Measurements from ENCODE around the gene EFHB. TPM values are rescaled to one million over a fixed set of nuclear protein-coding genes. Genes with fewer than 3 reads are reported as not detected.

Gene EFHB
- total RNA-seq, 6 experiments from 2014 or later, result 0.40 to 1.2 (median 0.59) TPM; not detected in 1

GRCh38 chr3:19948226-19948591, 14.2 kb upstream of the EFHB start:
- no peak for DNase-seq
- no peak for TF ChIP-seq CTCF (IDR thresholded peaks at IDR 0.05)
- peaks cover 42% of the 10 kb centered on the region for H3K4me1 Mint-ChIP-seq (ENCODE audit: low read depth)
- H3K27ac Mint-ChIP-seq, result peak overlapping the region; percentile 99
- peaks cover 14% of the 10 kb centered on the region for H3K36me3 Mint-ChIP-seq (ENCODE audit: low read depth)
- H3K9me3 Mint-ChIP-seq, result no peaks in the 10 kb centered on the region
- no peaks in the 10 kb centered on the region; the same call in none of the 2 replicates for H3K27me3 Mint-ChIP-seq (ENCODE audit: insufficient read depth)
- peak overlapping the region; percentile 98 for H3K4me3 Mint-ChIP-seq

GRCh38 chr3:19947549-19948225, 13.7 kb upstream of the EFHB start:
- Mint-ChIP-seq H3K27ac (peak overlapping the region; percentile 99), H3K4me1 (ENCODE audit: low read depth) (peaks cover 42% of the 10 kb centered on the region), H3K9me3 (no peaks in the 10 kb centered on the region), H3K36me3 (ENCODE audit: low read depth) (peaks cover 14% of the 10 kb centered on the region), H3K27me3 (ENCODE audit: insufficient read depth) (no peaks in the 10 kb centered on the region; the same call in none of the 2 replicates), H3K4me3 (peak overlapping the region; percentile 98)
- DNase-seq, result peak; percentile 28
- no peak for TF ChIP-seq CTCF (IDR thresholded peaks at IDR 0.05)

GRCh38 chr3:19946832-19947548, 13.0 kb upstream of the EFHB start, which contains the start of gene RAB5A:
Gene RAB5A (plus strand): TSS chr3:19947097. CDS start chr3:19950899, 3,802 bp downstream.
- Mint-ChIP-seq H3K27me3 (ENCODE audit: insufficient read depth) (no peaks in the 10 kb centered on the region; the same call in none of the 2 replicates), H3K36me3 (ENCODE audit: low read depth) (peaks cover 13% of the 10 kb centered on the region), H3K9me3 (no peaks in the 10 kb centered on the region), H3K4me3 (peak within 1 kb of the TSS; percentile 98), H3K4me1 (ENCODE audit: low read depth) (peaks cover 42% of the 10 kb centered on the region), H3K27ac (peak within 1 kb of the TSS; percentile 99)
- peak; percentile 97 for DNase-seq
- no peak for TF ChIP-seq CTCF (IDR thresholded peaks at IDR 0.05)

- Mint-ChIP-seq H3K27ac (peak overlapping the region; percentile 99), H3K36me3 (ENCODE audit: low read depth) (peaks cover 8% of the 10 kb centered on the region), H3K4me1 (ENCODE audit: low read depth) (peaks cover 37% of the 10 kb centered on the region), H3K4me3 (peak overlapping the region; percentile 98), H3K27me3 (ENCODE audit: insufficient read depth) (no peaks in the 10 kb centered on the region; the same call in none of the 2 replicates), H3K9me3 (no peaks in the 10 kb centered on the region)
- TF ChIP-seq CTCF (IDR thresholded peaks at IDR 0.05), result no peak
- peak; percentile 3 for DNase-seq
Observed at GRCh38 chr3:19945969-19946831, 12.2 kb upstream of the EFHB start.

DNA sequence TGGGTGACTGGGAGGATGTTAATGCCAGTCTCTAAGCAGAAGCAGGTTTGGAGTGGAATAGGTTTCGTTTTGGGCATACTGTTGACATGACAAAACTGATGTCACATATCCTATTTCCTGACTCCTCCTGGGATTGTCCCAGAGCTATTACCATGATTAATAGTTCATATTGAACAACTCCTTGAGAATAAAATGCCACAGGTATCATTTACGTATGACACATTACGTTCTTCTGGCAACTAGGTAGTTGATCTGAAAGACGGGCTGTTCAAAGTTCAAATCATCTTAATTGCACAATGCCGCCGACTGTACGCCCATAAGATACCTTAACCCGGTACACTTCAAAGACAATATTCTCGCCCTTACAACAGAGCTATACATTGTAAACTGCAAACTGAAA, 11.5 kb upstream of the EFHB start:
- no peaks in the 10 kb centered on the region; the same call in none of the 2 replicates for H3K27me3 Mint-ChIP-seq (ENCODE audit: insufficient read depth)
- no peak for DNase-seq
- peak overlapping the region; percentile 40; the same call in 1 of the 2 replicates for H3K27ac Mint-ChIP-seq
- H3K36me3 Mint-ChIP-seq (ENCODE audit: low read depth), result peaks cover 8% of the 10 kb centered on the region
- H3K4me3 Mint-ChIP-seq, result no peak overlapping the region; the same call in 1 of the 2 replicates
- no peaks in the 10 kb centered on the region for H3K9me3 Mint-ChIP-seq
- peaks cover 31% of the 10 kb centered on the region for H3K4me1 Mint-ChIP-seq (ENCODE audit: low read depth)
- TF ChIP-seq CTCF (IDR thresholded peaks at IDR 0.05), result no peak
